Psoas muscle (tissue), 8 donors: ENCODE data around the gene BIRC5. TPM values are rescaled to one million over a fixed set of nuclear protein-coding genes. Genes with fewer than 3 reads are reported as not detected.

ENCODE experiments used
- ATAC-seq, 4 donors: fragments of 200-7000 bp; cut with Tn5 transposase; one replicate each; pipeline ENCODE4 v1.9.1; 2020; ENCODE audit warnings: moderate library complexity in 3 of 4, mild to moderate bottlenecking in 2 of 4
- DNase-seq, 2 donors: peaks; one replicate each; pipeline ENCODE4 v3.0.0-alpha.2; 2020
- H3K27ac ChIP-seq: fragments of 200-600 bp; one replicate; pipeline ENCODE4 v1.8.0; 2022
- H3K27me3 ChIP-seq, 3 donors: fragments of 200-600 bp in 1 of 3; one replicate each; pipeline versions ENCODE4 v1.6.1 to v1.8.0; 2013 to 2022; ENCODE audit warnings: low read length in 2 of 3, mild to moderate bottlenecking in 2 of 3, moderate library complexity in 1 of 3; ENCODE audit not compliant: insufficient read depth in 3 of 3
- H3K36me3 ChIP-seq, 2 donors: fragments of 200-600 bp in 1 of 2; one replicate each; pipeline versions ENCODE4 v1.6.1 to v1.8.0; 2013 to 2022; ENCODE audit warnings: low read depth in 1 of 2, mild to moderate bottlenecking in 1 of 2, moderate library complexity in 1 of 2; ENCODE audit not compliant: insufficient read depth in 1 of 2
- H3K4me1 ChIP-seq: fragments of 200-600 bp; one replicate; pipeline ENCODE4 v1.8.0; 2022
- H3K4me3 ChIP-seq: fragments of 200-600 bp; one replicate; pipeline ENCODE4 v1.8.0; 2022; ENCODE audit warnings: mild to moderate bottlenecking
- H3K9me3 ChIP-seq: fragments of 200-600 bp; one replicate; pipeline ENCODE4 v1.8.0; 2022
- CTCF ChIP-seq: fragments of 200-600 bp; IDR thresholded peaks from one replicate; pipeline ENCODE4 v1.8.0; 2022; ENCODE audit warnings: antibody characterized with exemption
- WGBS, 3 donors: extraction: QIAGEN DNeasy Blood & Tissue Kit; methylation state at CpG; one replicate each; pipeline versions ENCODE4 v1.1.6 to v1.1.7; 2013; 5-methylcytosine and 5-hydroxymethylcytosine counted together
- intact Hi-C, 2 donors: fragments of 100-400 bp; cut with DNase I; formaldehyde crosslinking; loops; one replicate each; pipeline versions ENCODE4 v1.11.0 to v1.14.2; 2022
- polyA plus RNA-seq, 3 donors: library from polyadenylated mRNA; stranded (reverse); fragments of 200-250 nt; gene quantifications; one replicate each; pipeline ENCODE4 v1.2.3, GENCODE V29; 2013
- total RNA-seq, 4 donors: library from RNA; stranded (reverse); fragmentation: NEBNext Ultra II Directional in 2 of 4; extraction: Animal tissue kit (Norgen Biotek cat#: 25700) in 2 of 4; gene quantifications; one replicate each; pipeline versions ENCODE4 v1.2.1 to v1.2.4, GENCODE V29; 2021 to 2023
- donor health status: healthy with polysubstance abuse.
- donor health status: DM: no; HTN: no; CAD: no; lungs with moderate emphysema.
- donor health status: Bipolar disorder and iron deficiency.
- donor health status: healthy.
- donor health status: DM: yes; HTN: yes; CAD: no.
- donor health status: DM: no; HTN: no; CAD: no.
- donor health status: DM: no; HTN: no; CAD: no.
- donor health status: DM: yes; HTN: yes; CAD: no.

The BIRC5 gene
- total and polyA plus RNA-seq, 7 donors = 0.06 to 0.96 (median 0.23) TPM; not detected in 2

- peak; percentile 76 for TF ChIP-seq CTCF
- Histone ChIP-seq H3K4me3 (peak within 1 kb of the TSS; percentile 65), H3K36me3 (peaks cover 0 to 18% of the 10 kb centered on the region in 2 donors), H3K27ac (peak within 1 kb of the TSS; percentile 71), H3K9me3 (no peaks in the 10 kb centered on the region), H3K27me3 (no peaks in the 10 kb centered on the region), H3K4me1 (peaks cover 8% of the 10 kb centered on the region)
- WGBS, 3 donors = 4 to 6% (median 5%) methylated on average over 48 to 57 of the region's 57 CpGs
- intact Hi-C loops = loop anchor here in 1 of 2 donors (5.0 kb wide), 1 partner anchor 65 kb away; no protein-coding TSS in a partner anchor
- peak; percentile 97 to 98 for DNase-seq
- ATAC-seq = peak; percentile 98 to 99 (median 98)
These were observed 27.1 kb upstream of the BIRC5 start, which contains the start of the genes AFMID and TK1 for GRCh38 chr17:78186692-78187595. Gene AFMID (plus strand): TSS chr17:78187362. CDS start chr17:78187371, 9 bp downstream. Gene TK1 (minus strand): TSS chr17:78187052. CDS start chr17:78186994, 58 bp downstream.

GRCh38 chr17:78196716-78197115 lies 17.3 kb upstream of the BIRC5 start:
- DNase-seq (no peak), ATAC-seq (no peak)
- no peak overlapping the region for H3K4me3 ChIP-seq
- H3K27me3 ChIP-seq = no peaks in the 10 kb centered on the region
- WGBS, 3 donors = 69 to 88% (median 87%) methylated on average over 5 of the region's 5 CpGs
- no peaks in the 10 kb centered on the region for H3K9me3 ChIP-seq
- H3K27ac ChIP-seq = no peak overlapping the region
- peaks cover 0 to 49% of the 10 kb centered on the region in 2 donors for H3K36me3 ChIP-seq
- no peak for TF ChIP-seq CTCF
- no peaks in the 10 kb centered on the region for H3K4me1 ChIP-seq
- intact Hi-C loops = no loop called here

- H3K9me3 ChIP-seq = no peaks in the 10 kb centered on the region
- intact Hi-C loops = no loop called here
- WGBS, 3 donors = 71 to 84% (median 74%) methylated on average over 9 of the region's 9 CpGs
- no peak overlapping the region for H3K4me3 ChIP-seq
- peaks cover 0 to 43% of the 10 kb centered on the region in 2 donors for H3K36me3 ChIP-seq
- no peak overlapping the region for H3K27ac ChIP-seq
- no peaks in the 10 kb centered on the region for H3K27me3 ChIP-seq
- no peak for TF ChIP-seq CTCF
- H3K4me1 ChIP-seq = no peaks in the 10 kb centered on the region
- no peak for ATAC-seq
- DNase-seq = no peak
These were observed 16.8 kb upstream of the BIRC5 start for GRCh38 chr17:78197147-78197832.

- intact Hi-C loops = no loop called here
These were observed 13.6 kb upstream of the BIRC5 start for GRCh38 chr17:78200451-78200850.

More at GRCh38 chr17:78200451-78200850, 13.6 kb upstream of the BIRC5 start:
- no peaks in the 10 kb centered on the region for H3K4me1 ChIP-seq
- 90 to 93% (median 91%) methylated on average over 6 of the region's 6 CpGs for WGBS, 3 donors
- H3K9me3 ChIP-seq = no peaks in the 10 kb centered on the region
- TF ChIP-seq CTCF = no peak
- no peak overlapping the region for H3K4me3 ChIP-seq
- no peaks in the 10 kb centered on the region for H3K27me3 ChIP-seq
- ATAC-seq (no peak), DNase-seq (no peak)
- H3K27ac ChIP-seq = no peak overlapping the region
- H3K36me3 ChIP-seq = peaks cover 0 to 23% of the 10 kb centered on the region in 2 donors
